ENCODE measurements around the gene TCAIM.

DNA sequence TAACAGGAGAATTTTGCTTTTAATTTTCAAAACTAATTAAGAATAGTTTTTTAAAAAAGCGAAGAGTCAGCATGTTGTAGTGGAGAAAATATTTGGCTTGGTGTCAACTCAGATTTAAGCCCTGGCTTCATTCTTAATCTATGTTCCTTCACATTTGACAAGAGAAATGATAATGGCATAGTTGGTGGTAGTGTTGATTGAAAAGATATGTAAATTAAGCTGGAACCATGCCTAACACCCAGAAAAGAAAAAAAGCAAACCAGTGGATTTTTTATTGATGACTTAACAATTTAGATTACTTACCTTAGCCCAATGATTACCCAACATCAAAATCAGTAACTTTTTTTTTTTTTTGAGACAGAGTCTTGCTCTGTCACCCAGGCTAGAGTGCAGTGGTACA is 27.4 kb downstream of the TCAIM start:
- TF ChIP-seq, protein P1, sequence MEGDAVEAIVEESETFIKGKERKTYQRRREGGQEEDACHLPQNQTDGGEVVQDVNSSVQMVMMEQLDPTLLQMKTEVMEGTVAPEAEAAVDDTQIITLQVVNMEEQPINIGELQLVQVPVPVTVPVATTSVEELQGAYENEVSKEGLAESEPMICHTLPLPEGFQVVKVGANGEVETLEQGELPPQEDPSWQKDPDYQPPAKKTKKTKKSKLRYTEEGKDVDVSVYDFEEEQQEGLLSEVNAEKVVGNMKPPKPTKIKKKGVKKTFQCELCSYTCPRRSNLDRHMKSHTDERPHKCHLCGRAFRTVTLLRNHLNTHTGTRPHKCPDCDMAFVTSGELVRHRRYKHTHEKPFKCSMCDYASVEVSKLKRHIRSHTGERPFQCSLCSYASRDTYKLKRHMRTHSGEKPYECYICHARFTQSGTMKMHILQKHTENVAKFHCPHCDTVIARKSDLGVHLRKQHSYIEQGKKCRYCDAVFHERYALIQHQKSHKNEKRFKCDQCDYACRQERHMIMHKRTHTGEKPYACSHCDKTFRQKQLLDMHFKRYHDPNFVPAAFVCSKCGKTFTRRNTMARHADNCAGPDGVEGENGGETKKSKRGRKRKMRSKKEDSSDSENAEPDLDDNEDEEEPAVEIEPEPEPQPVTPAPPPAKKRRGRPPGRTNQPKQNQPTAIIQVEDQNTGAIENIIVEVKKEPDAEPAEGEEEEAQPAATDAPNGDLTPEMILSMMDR (IDR thresholded peaks at IDR 0.05) = no peak
- TF ChIP-seq POLR2A (IDR thresholded peaks at IDR 0.05) = no peak

Measured in prostate gland (tissue), 2 donors.